K562 (cell line): ENCODE results near the gene FDX1. TPM values are rescaled to one million over a fixed set of nuclear protein-coding genes. Genes with fewer than 3 reads are reported as not detected.

ENCODE experiments used
- EP400 ChIP-seq: fragments of 450-650 bp; IDR thresholded peaks from 2 replicates; pipeline ENCODE4 v1.6.1; 2017; ENCODE audit warnings: antibody characterized with exemption, mild to moderate bottlenecking, moderate library complexity
- ETV6 ChIP-seq, 3 experiments: fragments of 150-350 bp in 1 of 3; sonication (generic) in 1 of 3; formaldehyde crosslinking in 1 of 3; IDR thresholded peaks; 2 replicates each; pipeline versions ENCODE4 v1.6.1 to v1.8.0; 2014 to 2022; ENCODE audit warnings: borderline replicate concordance in 2 of 3, low read depth in 2 of 3, antibody characterized with exemption in 1 of 3, low read length in 1 of 3, mild to moderate bottlenecking in 1 of 3, missing genetic modification reagents in 1 of 3
- FOXK1 ChIP-seq: sonication (generic); formaldehyde crosslinking; IDR thresholded peaks from 2 replicates; pipeline ENCODE4 v1.8.0; 2022; ENCODE audit warnings: missing genetic modification reagents, mild to moderate bottlenecking, borderline replicate concordance
- HDAC2 ChIP-seq: fragments of 450-650 bp; IDR thresholded peaks from 2 replicates; pipeline ENCODE4 v1.6.1; 2016; ENCODE audit warnings: mild to moderate bottlenecking
- HLTF ChIP-seq: fragments of 450-650 bp; IDR thresholded peaks from 2 replicates; pipeline ENCODE4 v1.6.1; 2016
- IRF2 ChIP-seq: sonication (generic); formaldehyde crosslinking; IDR thresholded peaks from 2 replicates; pipeline ENCODE4 v1.8.1; 2022; ENCODE audit warnings: mild to moderate bottlenecking, missing genetic modification reagents
- KAT8 ChIP-seq: fragments of 450-650 bp; IDR thresholded peaks from 2 replicates; pipeline ENCODE4 v1.6.1; 2016; ENCODE audit warnings: low read depth, mild to moderate bottlenecking
- PHB ChIP-seq: fragments of 250-450 bp; sonication (Bioruptor Pico); IDR thresholded peaks from 2 replicates; pipeline ENCODE4 v1.5.0; 2021
- RBFOX2 ChIP-seq: fragments of 200-400 bp; formaldehyde crosslinking; IDR thresholded peaks from 2 replicates; pipeline ENCODE4 v1.6.1; 2017; ENCODE audit warnings: low read depth, mild to moderate bottlenecking, low read length, moderate library complexity
- RFX7 ChIP-seq: fragments of 250-450 bp; sonication (Bioruptor Pico); IDR thresholded peaks from 2 replicates; pipeline ENCODE4 v1.5.1; 2021; ENCODE audit warnings: mild to moderate bottlenecking
- TAF7 ChIP-seq: fragments of 450-650 bp; IDR thresholded peaks from 2 replicates; pipeline ENCODE4 v1.6.1; 2016; ENCODE audit warnings: missing genetic modification characterization, missing compliant biosample characterization
- ZNF165 ChIP-seq: fragments of 250-450 bp; sonication (Bioruptor Pico); IDR thresholded peaks from 2 replicates; pipeline ENCODE4 v1.4.0; 2020; ENCODE audit warnings: borderline replicate concordance
- ZNF354B ChIP-seq: fragments of 250-450 bp; sonication (Bioruptor Pico); IDR thresholded peaks from 2 replicates; pipeline ENCODE4 v1.4.0; 2020
- ZNF695 ChIP-seq: fragments of 450-650 bp; formaldehyde crosslinking; IDR thresholded peaks from 2 replicates; pipeline ENCODE4 v1.4.0; 2020; ENCODE audit warnings: mild to moderate bottlenecking, moderate library complexity
- ZNF77 ChIP-seq: fragments of 250-450 bp; sonication (Bioruptor Pico); IDR thresholded peaks from 2 replicates; pipeline ENCODE4 v1.5.0; 2020
- polyA plus RNA-seq, 8 experiments: library from polyadenylated mRNA; depleted of rRNA in 4 of 8; stranded (reverse) in 5 of 8; unstranded in 3 of 8; fragments of >200 nt; fragmentation: Nextera tagmentation in 2 of 8; fragmentation: Illumina TruSeq in 1 of 8; extraction: Ambion mirVana in 2 of 8; extraction: Trizol in 1 of 8; gene quantifications; 2 replicates each; pipeline versions ENCODE4 v1.2.1 to v1.2.3, GENCODE V29; 2011 to 2014; ENCODE audit warnings: inconsistent platforms in 1 of 8, missing spikeins in 1 of 8
- total RNA-seq, 7 experiments: library from RNA; depleted of rRNA in 6 of 7; stranded (reverse); fragments of >200 nt in 6 of 7; fragmentation: Illumina TruSeq in 2 of 7; extraction: Trizol in 2 of 7; gene quantifications; 2 replicates each; pipeline versions ENCODE4 v1.2.1 to v1.2.3, GENCODE V29; 2011 to 2021; ENCODE audit warnings: low replicate concordance in 1 of 7
- TF ChIP-seq, protein P1 (sequence below): fragments of 200-800 bp; sonication (Bioruptor generic); IDR thresholded peaks from 2 replicates; pipeline ENCODE4 v1.6.1; 2016; ENCODE audit warnings: missing genetic modification characterization, missing compliant biosample characterization
- TF ChIP-seq, protein P2 (sequence below): fragments of 250-450 bp; sonication (Bioruptor Pico); IDR thresholded peaks from 2 replicates; pipeline ENCODE4 v1.4.0; 2020
- TF ChIP-seq, protein P3 (sequence below): fragments of 250-450 bp; sonication (Bioruptor Pico); IDR thresholded peaks from 2 replicates; pipeline ENCODE4 v1.5.0; 2021

FDX1 gene
- total and polyA plus RNA-seq, 9 of the 15 experiments (the other 6 are each of a cell fraction or from before 2014, with no cell fraction given) = 6.4 to 14.3 (median 11.4) TPM

DNA sequence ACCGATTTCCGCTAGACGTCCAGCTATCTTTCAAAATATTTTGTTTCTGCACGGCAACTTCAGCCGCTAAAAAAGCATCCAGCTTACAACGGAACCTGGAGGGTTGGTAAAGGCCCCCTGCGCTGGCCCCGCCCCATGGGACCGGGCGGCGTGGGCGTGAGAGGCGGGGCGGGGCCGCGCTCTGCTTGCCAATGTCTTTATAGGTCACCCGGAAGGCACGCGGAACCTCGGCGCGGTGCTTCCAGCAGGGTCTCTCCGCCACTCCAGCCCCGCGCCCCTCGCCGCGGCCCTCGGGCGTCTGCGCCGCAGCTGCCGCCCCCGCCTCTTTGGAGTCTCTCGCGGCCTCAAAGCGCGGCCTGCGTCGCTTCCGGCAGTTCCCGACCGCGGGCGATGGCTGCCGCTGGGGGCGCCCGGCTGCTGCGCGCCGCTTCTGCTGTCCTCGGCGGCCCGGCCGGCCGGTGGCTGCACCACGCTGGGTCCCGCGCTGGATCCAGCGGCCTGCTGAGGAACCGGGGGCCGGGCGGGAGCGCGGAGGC, at the start of gene FDX1 (continued):
- TF ChIP-seq, protein P1, sequence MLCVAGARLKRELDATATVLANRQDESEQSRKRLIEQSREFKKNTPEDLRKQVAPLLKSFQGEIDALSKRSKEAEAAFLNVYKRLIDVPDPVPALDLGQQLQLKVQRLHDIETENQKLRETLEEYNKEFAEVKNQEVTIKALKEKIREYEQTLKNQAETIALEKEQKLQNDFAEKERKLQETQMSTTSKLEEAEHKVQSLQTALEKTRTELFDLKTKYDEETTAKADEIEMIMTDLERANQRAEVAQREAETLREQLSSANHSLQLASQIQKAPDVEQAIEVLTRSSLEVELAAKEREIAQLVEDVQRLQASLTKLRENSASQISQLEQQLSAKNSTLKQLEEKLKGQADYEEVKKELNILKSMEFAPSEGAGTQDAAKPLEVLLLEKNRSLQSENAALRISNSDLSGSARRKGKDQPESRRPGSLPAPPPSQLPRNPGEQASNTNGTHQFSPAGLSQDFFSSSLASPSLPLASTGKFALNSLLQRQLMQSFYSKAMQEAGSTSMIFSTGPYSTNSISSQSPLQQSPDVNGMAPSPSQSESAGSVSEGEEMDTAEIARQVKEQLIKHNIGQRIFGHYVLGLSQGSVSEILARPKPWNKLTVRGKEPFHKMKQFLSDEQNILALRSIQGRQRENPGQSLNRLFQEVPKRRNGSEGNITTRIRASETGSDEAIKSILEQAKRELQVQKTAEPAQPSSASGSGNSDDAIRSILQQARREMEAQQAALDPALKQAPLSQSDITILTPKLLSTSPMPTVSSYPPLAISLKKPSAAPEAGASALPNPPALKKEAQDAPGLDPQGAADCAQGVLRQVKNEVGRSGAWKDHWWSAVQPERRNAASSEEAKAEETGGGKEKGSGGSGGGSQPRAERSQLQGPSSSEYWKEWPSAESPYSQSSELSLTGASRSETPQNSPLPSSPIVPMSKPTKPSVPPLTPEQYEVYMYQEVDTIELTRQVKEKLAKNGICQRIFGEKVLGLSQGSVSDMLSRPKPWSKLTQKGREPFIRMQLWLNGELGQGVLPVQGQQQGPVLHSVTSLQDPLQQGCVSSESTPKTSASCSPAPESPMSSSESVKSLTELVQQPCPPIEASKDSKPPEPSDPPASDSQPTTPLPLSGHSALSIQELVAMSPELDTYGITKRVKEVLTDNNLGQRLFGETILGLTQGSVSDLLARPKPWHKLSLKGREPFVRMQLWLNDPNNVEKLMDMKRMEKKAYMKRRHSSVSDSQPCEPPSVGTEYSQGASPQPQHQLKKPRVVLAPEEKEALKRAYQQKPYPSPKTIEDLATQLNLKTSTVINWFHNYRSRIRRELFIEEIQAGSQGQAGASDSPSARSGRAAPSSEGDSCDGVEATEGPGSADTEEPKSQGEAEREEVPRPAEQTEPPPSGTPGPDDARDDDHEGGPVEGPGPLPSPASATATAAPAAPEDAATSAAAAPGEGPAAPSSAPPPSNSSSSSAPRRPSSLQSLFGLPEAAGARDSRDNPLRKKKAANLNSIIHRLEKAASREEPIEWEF (CRISPR knock-in tag) = no peak
- TF ChIP-seq HLTF = no peak
- TF ChIP-seq KAT8 = no peak
- TF ChIP-seq ZNF695 (CRISPR knock-in tag) = no peak
- TF ChIP-seq, protein P2, sequence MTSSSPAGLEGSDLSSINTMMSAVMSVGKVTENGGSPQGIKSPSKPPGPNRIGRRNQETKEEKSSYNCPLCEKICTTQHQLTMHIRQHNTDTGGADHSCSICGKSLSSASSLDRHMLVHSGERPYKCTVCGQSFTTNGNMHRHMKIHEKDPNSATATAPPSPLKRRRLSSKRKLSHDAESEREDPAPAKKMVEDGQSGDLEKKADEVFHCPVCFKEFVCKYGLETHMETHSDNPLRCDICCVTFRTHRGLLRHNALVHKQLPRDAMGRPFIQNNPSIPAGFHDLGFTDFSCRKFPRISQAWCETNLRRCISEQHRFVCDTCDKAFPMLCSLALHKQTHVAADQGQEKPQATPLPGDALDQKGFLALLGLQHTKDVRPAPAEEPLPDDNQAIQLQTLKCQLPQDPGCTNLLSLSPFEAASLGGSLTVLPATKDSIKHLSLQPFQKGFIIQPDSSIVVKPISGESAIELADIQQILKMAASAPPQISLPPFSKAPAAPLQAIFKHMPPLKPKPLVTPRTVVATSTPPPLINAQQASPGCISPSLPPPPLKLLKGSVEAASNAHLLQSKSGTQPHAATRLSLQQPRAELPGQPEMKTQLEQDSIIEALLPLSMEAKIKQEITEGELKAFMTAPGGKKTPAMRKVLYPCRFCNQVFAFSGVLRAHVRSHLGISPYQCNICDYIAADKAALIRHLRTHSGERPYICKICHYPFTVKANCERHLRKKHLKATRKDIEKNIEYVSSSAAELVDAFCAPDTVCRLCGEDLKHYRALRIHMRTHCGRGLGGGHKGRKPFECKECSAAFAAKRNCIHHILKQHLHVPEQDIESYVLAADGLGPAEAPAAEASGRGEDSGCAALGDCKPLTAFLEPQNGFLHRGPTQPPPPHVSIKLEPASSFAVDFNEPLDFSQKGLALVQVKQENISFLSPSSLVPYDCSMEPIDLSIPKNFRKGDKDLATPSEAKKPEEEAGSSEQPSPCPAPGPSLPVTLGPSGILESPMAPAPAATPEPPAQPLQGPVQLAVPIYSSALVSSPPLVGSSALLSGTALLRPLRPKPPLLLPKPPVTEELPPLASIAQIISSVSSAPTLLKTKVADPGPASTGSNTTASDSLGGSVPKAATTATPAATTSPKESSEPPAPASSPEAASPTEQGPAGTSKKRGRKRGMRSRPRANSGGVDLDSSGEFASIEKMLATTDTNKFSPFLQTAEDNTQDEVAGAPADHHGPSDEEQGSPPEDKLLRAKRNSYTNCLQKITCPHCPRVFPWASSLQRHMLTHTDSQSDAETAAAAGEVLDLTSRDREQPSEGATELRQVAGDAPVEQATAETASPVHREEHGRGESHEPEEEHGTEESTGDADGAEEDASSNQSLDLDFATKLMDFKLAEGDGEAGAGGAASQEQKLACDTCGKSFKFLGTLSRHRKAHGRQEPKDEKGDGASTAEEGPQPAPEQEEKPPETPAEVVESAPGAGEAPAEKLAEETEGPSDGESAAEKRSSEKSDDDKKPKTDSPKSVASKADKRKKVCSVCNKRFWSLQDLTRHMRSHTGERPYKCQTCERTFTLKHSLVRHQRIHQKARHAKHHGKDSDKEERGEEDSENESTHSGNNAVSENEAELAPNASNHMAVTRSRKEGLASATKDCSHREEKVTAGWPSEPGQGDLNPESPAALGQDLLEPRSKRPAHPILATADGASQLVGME = no peak
- TF ChIP-seq ZNF77 = no peak
- TF ChIP-seq, protein P3, sequence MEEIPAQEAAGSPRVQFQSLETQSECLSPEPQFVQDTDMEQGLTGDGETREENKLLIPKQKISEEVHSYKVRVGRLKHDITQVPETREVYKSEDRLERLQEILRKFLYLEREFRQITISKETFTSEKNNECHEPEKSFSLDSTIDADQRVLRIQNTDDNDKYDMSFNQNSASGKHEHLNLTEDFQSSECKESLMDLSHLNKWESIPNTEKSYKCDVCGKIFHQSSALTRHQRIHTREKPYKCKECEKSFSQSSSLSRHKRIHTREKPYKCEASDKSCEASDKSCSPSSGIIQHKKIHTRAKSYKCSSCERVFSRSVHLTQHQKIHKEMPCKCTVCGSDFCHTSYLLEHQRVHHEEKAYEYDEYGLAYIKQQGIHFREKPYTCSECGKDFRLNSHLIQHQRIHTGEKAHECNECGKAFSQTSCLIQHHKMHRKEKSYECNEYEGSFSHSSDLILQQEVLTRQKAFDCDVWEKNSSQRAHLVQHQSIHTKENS = no peak
- no peak for TF ChIP-seq RFX7 (CRISPR knock-in tag)
- no peak for TF ChIP-seq FOXK1
- TF ChIP-seq ZNF165 (CRISPR knock-in tag) = no peak
- no peak for TF ChIP-seq ZNF354B (CRISPR knock-in tag)
- TF ChIP-seq IRF2 = no peak
- TF ChIP-seq EP400 = peak; percentile 43; the same call in 1 of the 2 replicates
- TF ChIP-seq HDAC2 = no peak
- TF ChIP-seq TAF7 = no peak
- TF ChIP-seq RBFOX2 = peak; percentile 88
- no peak for TF ChIP-seq PHB (CRISPR knock-in tag)
- TF ChIP-seq ETV6 (IDR thresholded peaks at IDR 0.05; ENCODE audit: borderline replicate concordance in 1 of 2, low read depth in 2 of 2, low read length in 1 of 2) = no peak
- no peak for TF ChIP-seq ETV6 (CRISPR knock-in tag; IDR thresholded peaks at IDR 0.05; ENCODE audit: borderline replicate concordance)
